HL-60/S4 treated with retinoic acid at 250 ng/mL for 4 days and 3 days (cell line): ENCODE results near the gene ENO4.

Experiments
- in situ Hi-C: fragments of 300-500 bp; cut with MboI; formaldehyde crosslinking; loops from 2 replicates; pipeline ENCODE4 v1.7.0; 2022; ENCODE audit warnings: low sequenced_read_pairs

ENO4 gene

DNA sequence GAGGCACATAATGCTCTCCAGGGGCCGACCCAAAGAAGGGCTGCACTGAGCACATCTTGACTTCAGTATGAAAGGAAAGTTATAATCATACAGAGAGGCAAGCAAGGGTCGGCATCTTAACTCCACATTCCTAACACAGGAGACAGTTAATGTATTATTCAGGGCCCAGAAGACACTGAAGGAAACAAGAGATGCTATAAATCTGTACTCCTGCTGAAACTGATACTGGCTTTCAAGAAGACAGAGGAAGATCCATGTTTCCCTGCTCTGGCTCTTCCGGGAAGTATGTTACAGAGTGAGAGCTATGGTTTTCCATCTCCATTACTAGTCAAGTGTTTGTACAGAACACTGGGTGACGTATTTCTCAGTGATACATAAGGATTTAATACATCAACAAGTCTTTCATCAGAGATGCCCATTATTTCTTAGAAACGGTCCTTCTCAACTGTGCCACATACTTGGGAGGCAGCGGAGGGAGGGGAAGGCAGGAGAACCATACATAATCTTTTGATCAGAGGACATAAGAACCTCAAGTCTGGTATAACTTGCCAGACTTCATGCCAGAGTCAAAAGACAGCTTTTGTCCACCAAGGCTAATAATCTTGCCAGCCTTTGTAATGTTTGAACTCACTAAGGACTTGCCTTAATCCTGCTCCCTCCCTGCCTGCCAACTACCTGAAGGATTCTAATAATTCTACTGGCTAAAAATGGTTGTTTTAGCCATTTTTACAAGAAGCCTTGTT lies 58.1 kb downstream of the ENO4 start:
- in situ Hi-C loops: no loop called here

DNA sequence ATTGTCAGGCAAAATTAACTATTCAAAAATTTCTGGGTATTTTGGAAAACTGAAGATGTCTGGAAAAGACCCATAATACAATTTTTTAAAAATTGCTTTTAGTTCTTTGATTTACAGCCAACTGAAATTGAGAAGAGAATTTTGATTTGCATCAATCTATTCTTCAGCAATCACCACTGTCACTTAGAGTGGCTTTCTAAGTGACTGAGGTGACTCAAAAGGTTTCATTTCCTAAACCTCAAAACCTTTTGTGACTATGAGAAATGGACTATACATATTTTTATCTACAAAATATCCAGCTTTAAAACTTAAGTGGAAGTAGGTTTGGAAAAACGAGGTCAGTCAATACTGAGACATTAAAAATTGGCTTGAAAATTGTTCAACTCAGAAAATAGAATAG lies 60.0 kb downstream of the ENO4 start:
- in situ Hi-C loops: no loop called here

DNA sequence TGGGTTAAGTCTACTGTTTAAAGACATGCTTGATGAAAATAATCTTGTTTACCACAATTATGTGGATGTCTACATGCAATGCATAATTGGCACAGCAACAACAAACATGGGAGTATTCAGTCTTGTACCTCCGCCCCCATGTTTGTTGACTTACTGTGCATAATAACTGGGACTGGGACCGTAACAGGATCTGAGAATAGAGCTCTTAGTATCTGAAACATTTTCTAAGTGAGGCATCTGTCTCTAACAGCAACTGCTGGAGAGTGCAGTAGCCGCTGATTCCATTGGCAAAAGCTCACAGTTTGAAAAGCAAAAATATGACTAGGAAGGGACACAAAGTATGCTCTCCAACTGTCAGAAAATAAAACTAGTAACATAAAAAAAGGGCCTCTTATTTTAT lies 61.6 kb downstream of the ENO4 start:
- in situ Hi-C loops: no loop called here

DNA sequence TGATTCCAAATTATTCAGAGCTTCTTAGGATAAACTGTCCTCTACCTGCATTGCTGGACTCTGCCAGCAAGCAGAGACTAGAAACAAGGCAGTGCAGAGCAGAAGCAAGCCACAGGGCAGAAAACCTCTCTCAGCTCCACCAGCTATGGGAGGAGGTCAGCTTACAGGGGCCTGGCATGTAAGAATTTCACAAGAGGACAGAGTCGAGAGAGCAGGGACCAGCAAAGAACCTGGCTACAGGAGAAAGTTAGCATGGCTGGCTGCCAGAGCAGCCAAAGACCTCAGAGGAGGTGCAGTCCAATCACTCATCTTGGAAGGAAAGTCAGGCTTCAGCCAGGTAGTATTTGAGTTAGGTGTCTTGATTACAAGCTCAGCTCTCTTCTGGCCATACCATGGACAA lies 62.9 kb downstream of the ENO4 start:
- in situ Hi-C loops: no loop called here

DNA sequence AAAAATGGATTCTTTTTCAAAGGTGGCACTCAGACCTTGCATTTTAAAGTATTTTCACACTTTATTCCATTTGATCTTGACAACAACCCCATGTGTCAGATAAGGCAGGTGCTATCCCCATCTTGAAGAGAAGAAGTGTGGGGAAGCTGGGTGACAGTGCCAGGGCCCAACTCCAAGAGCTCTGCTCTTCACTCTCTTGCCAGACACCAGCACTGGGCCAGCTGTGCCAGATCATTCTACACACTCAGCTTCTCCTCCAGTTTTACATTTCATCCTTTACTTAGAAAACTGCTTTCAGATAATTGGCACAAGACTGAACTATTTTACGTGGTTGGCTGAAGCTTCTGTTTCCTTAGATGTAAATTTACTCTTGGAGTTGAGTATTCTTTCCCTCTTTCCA lies 64.4 kb downstream of the ENO4 start:
- in situ Hi-C loops: no loop called here

DNA sequence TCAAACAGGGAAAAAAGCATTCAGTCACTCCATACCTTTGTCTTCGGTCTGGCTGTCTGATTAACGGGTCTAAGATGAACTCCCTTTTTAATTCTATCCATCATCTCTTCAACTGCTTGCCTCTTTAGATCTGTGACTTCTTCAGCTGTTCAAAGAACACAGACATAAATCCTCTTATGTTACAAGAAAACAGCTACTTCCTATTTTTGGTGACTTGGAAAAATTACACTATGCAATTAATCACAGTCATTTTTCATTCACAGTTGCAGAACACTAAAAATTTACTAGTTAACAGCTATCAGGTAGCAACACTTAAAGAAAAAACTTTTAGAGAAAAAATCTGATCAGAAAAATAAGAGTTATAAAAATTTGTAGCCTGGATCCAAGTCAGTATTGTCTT lies 66.0 kb downstream of the ENO4 start:
- in situ Hi-C loops: no loop called here

DNA sequence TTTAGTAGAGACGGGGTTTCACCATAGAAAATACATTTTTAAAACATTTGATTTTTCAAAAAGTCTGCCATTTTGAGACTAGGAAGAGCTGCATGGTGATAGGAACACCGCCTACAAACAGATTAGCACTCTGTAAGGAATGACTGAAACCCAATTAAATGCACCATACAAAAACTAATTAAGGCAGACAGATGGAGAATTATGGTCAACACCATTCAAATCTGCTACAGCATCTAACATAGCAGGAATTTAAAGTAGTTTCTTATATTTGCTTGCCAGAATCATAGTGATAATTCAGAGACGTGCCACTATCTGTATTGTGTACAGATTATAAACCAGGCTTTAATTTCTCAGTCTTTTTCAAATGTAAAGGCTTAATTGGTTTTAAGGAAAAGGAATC lies 68.2 kb downstream of the ENO4 start:
- in situ Hi-C loops: no loop called here

DNA sequence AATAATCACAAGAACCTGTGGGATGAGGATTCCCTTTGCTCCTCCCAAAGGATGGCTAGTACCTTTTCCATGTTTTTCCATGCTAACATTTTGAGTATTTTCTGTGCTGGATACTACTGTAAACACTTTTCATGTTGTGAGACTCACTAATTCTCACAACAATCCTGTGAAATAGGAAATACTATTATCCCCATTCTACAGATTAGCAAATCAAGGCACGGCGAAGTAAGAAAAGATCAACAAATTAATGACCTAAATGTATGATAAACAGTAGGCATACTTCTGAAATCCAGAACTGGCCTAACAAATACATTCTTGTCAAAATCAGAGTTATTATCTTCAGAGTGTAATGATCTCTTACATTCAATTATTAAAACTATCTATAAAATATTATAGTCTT lies 69.3 kb downstream of the ENO4 start:
- in situ Hi-C loops: no loop called here

DNA sequence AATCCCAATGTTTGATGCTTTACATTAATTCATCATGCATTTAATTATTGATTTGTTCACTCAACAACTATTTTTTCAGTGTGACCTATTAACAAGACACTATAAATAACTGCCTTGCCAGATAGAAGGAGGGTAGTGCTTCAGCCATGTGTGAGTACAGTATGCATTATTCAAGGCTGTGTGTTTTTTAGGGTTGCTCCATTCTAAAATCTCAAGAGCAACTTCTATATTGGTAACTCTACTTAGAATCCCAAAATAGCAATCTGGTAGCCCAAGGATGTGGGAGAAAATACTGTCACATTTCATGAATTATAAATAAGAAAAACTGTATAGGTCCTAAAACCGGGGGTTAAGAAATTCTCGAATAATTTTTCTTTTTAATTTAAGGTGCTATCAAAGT lies 69.9 kb downstream of the ENO4 start:
- in situ Hi-C loops: no loop called here

DNA sequence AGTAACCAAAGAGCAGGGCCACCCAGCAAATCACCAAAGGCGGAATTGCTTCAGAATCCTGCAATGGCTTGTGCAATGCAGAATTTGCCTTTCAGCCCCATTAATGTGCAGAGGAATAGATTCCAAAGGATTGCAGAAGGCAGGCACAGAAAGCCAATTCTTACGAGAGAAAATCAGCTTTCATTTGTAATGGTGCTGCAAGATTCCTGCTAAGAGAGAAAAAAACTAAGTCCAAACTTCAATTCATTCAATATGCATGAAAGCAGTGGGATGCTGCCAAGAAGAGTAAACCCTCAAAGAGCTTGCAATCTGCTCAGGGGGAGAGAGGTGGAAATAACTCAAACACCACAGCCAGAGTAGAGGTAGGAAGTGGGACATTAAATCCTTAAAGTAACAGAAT lies 70.4 kb downstream of the ENO4 start:
- in situ Hi-C loops: no loop called here

DNA sequence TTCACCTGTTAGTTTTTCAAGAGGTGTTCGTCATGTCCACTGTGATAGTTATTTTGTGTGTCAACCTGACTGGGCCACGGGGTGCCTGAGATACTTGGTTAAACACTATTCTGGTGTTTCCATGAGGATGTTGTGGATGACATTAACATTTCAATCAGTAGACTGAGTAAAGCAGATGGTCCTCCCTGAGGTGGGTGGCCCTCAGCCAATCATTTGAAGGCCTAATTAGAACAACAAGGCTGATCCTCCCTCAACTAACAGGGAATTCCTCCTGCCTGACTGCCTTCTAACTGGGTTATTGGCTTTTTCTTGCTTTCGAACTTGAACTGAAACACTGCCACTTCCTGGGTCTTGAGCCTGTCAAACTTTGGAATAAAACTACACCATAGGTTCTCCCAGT lies 75.8 kb downstream of the ENO4 start:
- in situ Hi-C loops: no loop called here

DNA sequence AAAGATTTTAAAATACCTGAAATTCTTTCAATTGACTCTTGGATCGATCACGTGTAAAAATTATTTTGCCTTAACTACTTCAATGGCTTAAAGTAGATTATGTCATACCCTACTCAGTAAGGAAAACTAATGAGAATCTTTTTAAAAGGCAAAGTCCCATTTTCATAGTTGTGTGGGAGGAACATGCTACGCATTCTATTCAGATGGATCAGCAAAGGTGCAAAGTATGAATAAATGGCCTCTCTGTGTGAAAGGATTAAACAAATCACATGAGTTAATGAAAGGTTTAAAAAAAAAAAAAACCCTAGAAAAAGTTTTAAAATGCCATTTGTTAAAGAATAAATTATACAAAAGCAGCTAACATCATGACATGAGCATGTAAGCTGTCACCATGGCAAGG lies 77.1 kb downstream of the ENO4 start:
- in situ Hi-C loops: no loop called here

DNA sequence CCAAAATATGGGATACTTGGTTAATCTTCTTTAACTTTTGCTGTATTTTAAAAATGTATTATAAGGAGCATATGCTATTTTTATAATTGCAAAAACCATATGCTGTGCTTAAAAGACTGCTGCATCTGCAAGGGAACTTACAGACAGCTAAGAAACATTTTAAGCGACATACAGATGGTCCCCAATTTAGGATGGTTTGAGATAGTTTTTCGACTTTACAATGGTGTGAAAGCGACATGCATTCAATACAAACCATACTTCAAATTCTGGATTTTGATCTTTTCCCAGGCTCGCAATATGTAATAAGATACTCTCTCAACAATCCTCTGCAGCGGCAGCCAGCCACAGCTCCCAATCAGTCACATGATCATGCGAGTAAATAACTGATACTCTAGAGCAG lies 82.5 kb downstream of the ENO4 start:
- in situ Hi-C loops: no loop called here
